H1 (cell line): ENCODE measurements around the gene MYO16. TPM values are rescaled to one million over a fixed set of nuclear protein-coding genes. Genes with fewer than 3 reads are reported as not detected.

Experiments
- BRCA1 ChIP-seq: IDR thresholded peaks from 2 replicates; pipeline ENCODE4 v1.6.1; 2012; ENCODE audit warnings: low read depth, low read length, improper control_type of control experiment
- CBX5 ChIP-seq: fragments of 300-800, 300-1000 bp; sonication (generic); IDR thresholded peaks from 2 replicates; pipeline ENCODE4 v1.7.1; 2016; ENCODE audit warnings: antibody characterized with exemption, low read length, low read depth
- CREB1 ChIP-seq: IDR thresholded peaks from 2 replicates; pipeline ENCODE4 v1.6.1; 2012; ENCODE audit warnings: inconsistent platforms
- RNF2 ChIP-seq: fragments of 200-900, 300-1000 bp; sonication (generic); IDR thresholded peaks from 2 replicates; pipeline ENCODE4 v1.7.1; 2016; ENCODE audit warnings: borderline replicate concordance, low read depth, mild to moderate bottlenecking, antibody characterized with exemption, low read length; ENCODE audit not compliant: poor library complexity, severe bottlenecking; ENCODE audit errors: missing control alignments
- SIN3A ChIP-seq, 2 experiments: IDR thresholded peaks in 1 of 2; conservative IDR thresholded peaks in 1 of 2; 2 replicates each; pipeline ENCODE4 v1.6.1; 2011 to 2012; ENCODE audit warnings: low read length in 2 of 2, improper control_type of control experiment in 1 of 2, low read depth in 1 of 2, mild to moderate bottlenecking in 1 of 2
- SP2 ChIP-seq: IDR thresholded peaks from 2 replicates; pipeline ENCODE4 v1.6.1; 2012; ENCODE audit warnings: mild to moderate bottlenecking, low read length, inconsistent platforms
- SUZ12 ChIP-seq: fragments of 200-600 bp; sonication (generic); IDR thresholded peaks from 2 replicates; pipeline ENCODE4 v1.6.1; 2012; ENCODE audit warnings: mild to moderate bottlenecking, inconsistent platforms, low read length, moderate library complexity, mixed read lengths
- polyA plus RNA-seq, 7 experiments: library from polyadenylated mRNA; depleted of rRNA in 3 of 7; stranded (reverse) in 5 of 7; unstranded in 2 of 7; fragments of >200 nt in 5 of 7; fragments of 200-250 nt in 2 of 7; gene quantifications; 1 replicate in 5 of 7; 2 replicates in 1 of 7; 4 replicates in 1 of 7; pipeline versions ENCODE4 v1.2.1 to v1.2.3, GENCODE V29; 2011 to 2013; ENCODE audit warnings: missing spikeins in 2 of 7, mixed read lengths in 2 of 7
- total RNA-seq: library from RNA; stranded (reverse); fragmentation: NEBNext Ultra II Directional; extraction: Animal tissue kit (Norgen Biotek cat#: 25700); gene quantifications from 2 replicates; pipeline ENCODE4 v1.2.1, GENCODE V29; 2021

Gene MYO16
- total and polyA plus RNA-seq, 2 of the 8 experiments (the other 6 are each of a cell fraction or from before 2014, with no cell fraction given): 0.02 to 0.22 TPM

GRCh38 chr13:109224033-109224432 is 594.6 kb downstream of the MYO16 start (continued):
- TF ChIP-seq RNF2 (no peak), CREB1 (no peak), CBX5 (no peak), SIN3A (conservative IDR thresholded peaks at IDR 0.05 in 1 of 2, IDR thresholded peaks at IDR 0.05 in 1 of 2; ENCODE audit: low read depth in 1 of 2, low read length in 2 of 2) (no peak), SP2 (no peak), SUZ12 (no peak), BRCA1 (no peak)
